OCI-LY3 (cell line): ENCODE results near the gene ARRDC4.

Source experiments
- H2AFZ ChIP-seq: fragments of 200-600, 300-600 bp; shearing (Covaris generic); 2 replicates; pipeline ENCODE4 v1.6.0; 2014; ENCODE audit warnings: antibody characterized with exemption, low read depth, low read length
- H3K27ac ChIP-seq: fragments of 200-600, 300-600 bp; sonication (generic); 2 replicates; pipeline ENCODE4 v1.5.1; 2014; ENCODE audit warnings: mild to moderate bottlenecking, low read length, moderate library complexity, mixed read lengths
- H3K27me3 ChIP-seq: fragments of 200-600, 300-600 bp; sonication (generic); 2 replicates; pipeline ENCODE4 v1.6.1; 2014; ENCODE audit warnings: low read depth, low read length, mixed read lengths
- H3K36me3 ChIP-seq: fragments of 200-600, 300-600 bp; sonication (generic); replicated peaks from 2 replicates; pipeline ENCODE3; 2014; ENCODE audit warnings: low read depth, low read length, mixed read lengths
- H3K4me1 ChIP-seq: fragments of 300-600, 200-600 bp; sonication (generic); 2 replicates; pipeline ENCODE4 v1.6.1; 2014; ENCODE audit warnings: low read length, mixed read lengths
- H3K4me2 ChIP-seq: fragments of 200-600, 300-600 bp; sonication (generic); 2 replicates; pipeline ENCODE4 v1.6.1; 2014; ENCODE audit warnings: low read length, mixed read lengths
- H3K4me3 ChIP-seq: fragments of 300-600, 200-600 bp; sonication (generic); 2 replicates; pipeline ENCODE4 v1.5.1; 2014; ENCODE audit warnings: antibody characterized with exemption, mild to moderate bottlenecking, low read length, moderate library complexity
- H3K79me2 ChIP-seq: fragments of 300-600, 200-600 bp; shearing (Covaris generic); 2 replicates; pipeline ENCODE4 v1.6.1; 2014; ENCODE audit warnings: mild to moderate bottlenecking, low read length, mixed read lengths
- H3K9ac ChIP-seq: fragments of 300-600, 200-600 bp; shearing (Covaris generic); 2 replicates; pipeline ENCODE4 v1.6.0; 2014; ENCODE audit warnings: mild to moderate bottlenecking, low read length, moderate library complexity
- H3K9me3 ChIP-seq: fragments of 200-600, 300-600 bp; shearing (Covaris generic); 2 replicates; pipeline ENCODE4 v1.6.1; 2014; ENCODE audit warnings: low read length, mixed read lengths; ENCODE audit not compliant: insufficient read depth
- H4K20me1 ChIP-seq: fragments of 200-600, 300-600 bp; sonication (generic); 2 replicates; pipeline ENCODE4 v1.6.1; 2016; ENCODE audit warnings: low read length, mixed read lengths; ENCODE audit not compliant: insufficient read depth
- CTCF ChIP-seq: fragments of 200-600, 300-600 bp; sonication (generic); IDR thresholded peaks from 2 replicates; pipeline ENCODE4 v1.5.1; 2014; ENCODE audit warnings: antibody characterized with exemption, low read length, low read depth
- EZH2phosphoT487 ChIP-seq: fragments of 200-600 bp; shearing (Covaris generic); IDR thresholded peaks from 2 replicates; pipeline ENCODE4 v1.6.1; 2018; ENCODE audit warnings: antibody characterized with exemption, mixed run types, low read depth

Gene ARRDC4

GRCh38 chr15:97959724-97960363 lies 659 bp upstream of the ARRDC4 start:
- H3K4me3 ChIP-seq = no peak overlapping the region
- TF ChIP-seq EZH2phosphoT487 (no peak), CTCF (no peak)

GRCh38 chr15:97961067-97961954 lies 808 bp downstream of the ARRDC4 start:
- TF ChIP-seq CTCF (no peak), EZH2phosphoT487 (no peak)
- no peaks in the 10 kb centered on the region for H3K4me1 ChIP-seq
- H3K9ac ChIP-seq = no peak overlapping the region
- H3K79me2 ChIP-seq = no peaks in the 10 kb centered on the region
- H4K20me1 ChIP-seq = no peaks in the 10 kb centered on the region
- H2AFZ ChIP-seq = no peak overlapping the region
- no peak overlapping the region for H3K4me3 ChIP-seq
- no peaks in the 10 kb centered on the region for H3K27me3 ChIP-seq
- H3K36me3 ChIP-seq = no peaks in the 10 kb centered on the region
- H3K4me2 ChIP-seq = no peak overlapping the region
- H3K27ac ChIP-seq = no peak overlapping the region
- H3K9me3 ChIP-seq = no peaks in the 10 kb centered on the region

More at GRCh38 chr15:97959724-97960363, 659 bp upstream of the ARRDC4 start:
- Histone ChIP-seq H3K9me3 (no peaks in the 10 kb centered on the region), H3K9ac (no peak overlapping the region), H3K4me1 (no peaks in the 10 kb centered on the region), H3K36me3 (no peaks in the 10 kb centered on the region), H3K79me2 (no peaks in the 10 kb centered on the region), H3K4me2 (no peak overlapping the region), H3K27ac (no peak overlapping the region), H3K27me3 (no peaks in the 10 kb centered on the region), H4K20me1 (no peaks in the 10 kb centered on the region), H2AFZ (no peak overlapping the region)

- Histone ChIP-seq H3K36me3 (no peaks in the 10 kb centered on the region), H3K4me3 (no peak overlapping the region), H3K9me3 (no peaks in the 10 kb centered on the region), H3K27ac (no peak overlapping the region), H4K20me1 (no peaks in the 10 kb centered on the region), H2AFZ (no peak overlapping the region), H3K4me2 (no peak overlapping the region), H3K79me2 (no peaks in the 10 kb centered on the region), H3K4me1 (no peaks in the 10 kb centered on the region), H3K9ac (no peak overlapping the region), H3K27me3 (no peaks in the 10 kb centered on the region)
- no peak for TF ChIP-seq CTCF
- TF ChIP-seq EZH2phosphoT487 = no peak
These were observed 1.8 kb downstream of the ARRDC4 start for GRCh38 chr15:97962263-97962662.

GRCh38 chr15:97963779-97964178 lies 3.3 kb downstream of the ARRDC4 start:
- Histone ChIP-seq H3K27ac (no peak overlapping the region), H3K9me3 (no peaks in the 10 kb centered on the region), H3K27me3 (no peaks in the 10 kb centered on the region), H2AFZ (no peak overlapping the region), H3K36me3 (no peaks in the 10 kb centered on the region), H3K79me2 (no peaks in the 10 kb centered on the region), H3K4me2 (no peak overlapping the region), H3K9ac (no peak overlapping the region), H3K4me3 (no peak overlapping the region), H4K20me1 (no peaks in the 10 kb centered on the region), H3K4me1 (no peaks in the 10 kb centered on the region)
- TF ChIP-seq EZH2phosphoT487 (no peak), CTCF (no peak)
